Activated naive CD4-positive, alpha-beta T cell treated with anti-CD3 and anti-CD28 coated beads, Interleukin-2, amount 50 U/mL, for 16 hours (primary cell): Measurements from ENCODE around the gene CEP83.

Experiments used
- DNase-seq: peaks from one replicate; pipeline ENCODE4 v3.0.0-alpha.2; 2020

CEP83 gene

DNA sequence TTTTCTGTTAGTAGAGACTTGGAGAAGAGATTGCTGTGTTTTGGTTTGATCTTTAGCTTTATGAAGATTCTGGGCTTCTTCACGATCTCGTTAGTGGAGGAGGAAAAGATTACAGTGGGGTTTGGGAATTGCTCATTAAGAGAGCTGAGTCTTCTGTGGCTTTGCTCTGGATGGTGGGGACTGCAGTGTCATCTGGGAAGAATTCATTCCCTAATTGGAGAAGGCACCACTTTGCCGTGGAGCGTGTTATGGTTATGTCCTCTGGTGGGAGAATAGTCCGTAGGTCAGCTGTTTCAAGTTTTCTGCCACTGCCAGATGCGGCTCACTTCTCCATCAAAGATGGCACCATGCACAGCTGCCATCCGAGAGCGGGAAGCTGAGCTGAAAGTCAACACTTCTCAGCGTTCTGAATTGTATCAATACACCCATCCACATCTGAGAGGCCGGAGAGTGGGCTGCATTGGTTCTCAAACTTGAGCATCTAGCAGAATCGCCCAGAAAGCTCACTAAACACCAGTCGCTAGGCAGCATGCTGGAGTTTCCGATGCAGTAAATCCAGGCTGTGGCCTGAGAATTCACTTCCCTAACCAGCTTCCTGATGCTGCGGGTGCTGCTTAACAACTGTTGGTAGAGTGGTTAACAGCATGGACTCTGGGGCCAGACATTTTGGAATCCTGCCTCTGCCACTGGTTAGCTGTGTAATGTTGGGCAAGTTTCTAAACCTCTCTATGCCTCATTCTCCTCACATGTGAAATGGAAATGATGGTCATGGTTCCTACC, 193.5 kb downstream of the CEP83 start:
- DNase-seq, result no peak

DNA sequence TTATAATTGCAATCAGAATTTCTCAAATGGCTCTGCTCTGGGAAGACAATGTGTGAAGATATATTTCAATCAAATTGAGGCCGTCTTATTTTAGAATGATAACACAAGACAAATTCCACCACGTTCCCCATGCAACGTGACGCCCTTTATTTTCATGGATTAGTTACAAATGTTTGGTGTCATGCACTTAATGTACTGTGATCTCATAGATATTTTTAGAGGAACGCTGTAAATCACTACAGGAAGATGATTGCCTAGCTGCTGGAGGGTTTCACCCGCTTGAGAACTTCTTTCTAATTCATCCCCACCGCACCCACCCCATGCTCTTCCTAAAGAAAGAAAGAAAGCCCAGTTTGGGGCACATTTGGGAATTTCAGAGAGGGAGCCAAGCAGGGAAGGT, 194.1 kb downstream of the CEP83 start:
- no peak for DNase-seq

DNA sequence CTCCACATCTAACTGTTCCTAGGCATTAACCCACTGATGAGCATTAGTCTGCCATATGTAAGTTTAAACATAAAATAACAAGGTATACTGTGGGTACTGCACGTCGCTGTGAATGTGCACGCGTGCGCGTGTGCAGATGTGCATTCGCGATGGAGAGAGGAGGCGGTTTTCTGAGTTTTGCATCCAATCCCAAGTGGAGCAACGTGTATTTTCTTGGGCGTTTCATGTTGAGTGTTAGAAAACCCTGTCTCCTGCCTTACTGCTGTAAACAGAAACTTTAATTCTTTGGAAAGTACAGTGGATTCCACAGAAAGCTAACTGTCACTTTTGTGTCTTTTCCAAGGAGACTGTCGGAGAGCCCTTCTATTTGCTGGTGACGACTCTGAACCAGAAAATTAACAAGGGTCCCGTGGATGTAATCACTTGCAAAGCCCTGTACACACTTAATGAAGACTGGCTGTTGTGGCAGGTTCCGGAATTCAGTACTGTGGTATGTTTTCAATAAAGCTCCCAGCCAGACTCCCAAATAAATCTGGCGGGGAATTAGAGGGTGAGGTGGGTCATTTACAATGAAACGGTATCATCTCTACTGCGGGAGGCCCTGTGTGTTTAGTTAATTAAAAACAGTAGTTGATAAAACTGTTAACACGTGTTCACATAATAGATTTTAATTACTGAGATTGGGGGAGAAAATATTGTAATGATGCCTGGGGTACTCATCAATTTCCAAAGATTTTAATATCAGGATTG, 194.8 kb downstream of the CEP83 start:
- no peak for DNase-seq

DNA sequence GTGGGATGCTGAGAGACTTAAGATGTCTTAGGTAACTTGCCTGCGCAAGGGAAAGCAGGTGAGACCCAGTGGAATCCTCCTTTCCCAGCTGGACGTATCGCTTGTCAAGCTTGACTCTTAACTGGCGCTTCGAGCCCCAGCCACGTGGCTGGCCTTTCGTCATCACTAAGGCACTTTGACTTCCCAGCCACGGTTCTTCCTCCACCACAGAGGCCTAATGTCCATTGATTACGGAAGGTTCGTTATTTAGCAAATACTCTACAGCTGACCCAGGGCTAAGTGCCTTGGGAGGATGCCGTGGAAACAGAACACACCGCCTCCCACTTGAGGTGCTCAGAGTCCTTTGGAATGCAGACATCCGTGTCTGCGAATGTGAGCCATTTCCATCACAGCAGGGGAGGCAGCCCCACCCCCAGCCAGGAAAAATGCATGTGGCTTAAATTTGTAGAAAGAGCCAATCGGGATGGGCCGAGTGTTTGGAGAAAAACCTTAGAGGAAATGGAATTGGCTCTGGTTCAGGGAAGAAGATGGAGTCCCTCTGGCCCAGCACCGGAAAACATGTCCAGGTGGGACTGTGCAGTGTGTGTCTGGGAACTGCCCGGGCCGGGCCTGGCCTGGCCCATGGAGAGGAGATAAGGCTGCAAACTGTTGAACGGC, 195.6 kb downstream of the CEP83 start:
- DNase-seq, result no peak

DNA sequence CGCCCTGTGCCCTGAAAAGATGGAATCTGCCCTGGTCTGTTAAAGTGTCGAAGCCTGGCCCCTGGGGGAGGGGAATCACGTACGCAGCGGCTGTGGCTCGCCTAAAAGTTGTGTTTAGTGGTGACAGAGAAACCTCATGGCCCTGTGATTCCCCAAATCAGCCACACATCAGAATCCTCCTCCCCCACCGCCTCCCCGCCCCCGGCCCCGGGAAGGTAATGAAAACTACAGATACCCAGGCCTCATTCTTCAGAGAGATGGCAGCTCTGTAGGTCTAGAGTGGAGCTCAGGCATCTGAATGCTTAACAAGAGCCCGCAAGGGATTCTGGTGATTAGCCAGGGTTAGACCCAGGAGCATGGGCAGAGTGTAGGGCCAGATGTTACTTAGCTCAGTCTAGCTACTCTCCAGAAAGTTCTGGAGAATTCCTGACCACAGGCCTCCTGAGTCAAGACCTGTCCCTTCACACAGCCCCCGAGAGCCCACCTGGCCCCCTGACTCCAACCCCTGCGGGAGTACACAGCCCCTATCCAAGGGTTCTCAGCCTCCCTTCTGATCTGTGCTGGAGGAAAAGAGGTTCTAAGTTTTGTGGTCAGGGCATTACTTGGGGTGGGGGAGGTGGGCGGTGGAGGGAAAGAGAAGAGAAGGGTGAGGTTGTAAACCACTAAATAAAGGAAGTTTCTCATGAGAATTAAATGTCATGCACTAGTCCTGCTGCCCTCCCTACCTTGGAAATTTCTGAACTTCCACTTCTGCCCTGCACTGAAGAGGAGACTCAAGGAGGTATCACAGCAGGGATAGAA, 196.5 kb downstream of the CEP83 start:
- peak; percentile 64 for DNase-seq

DNA sequence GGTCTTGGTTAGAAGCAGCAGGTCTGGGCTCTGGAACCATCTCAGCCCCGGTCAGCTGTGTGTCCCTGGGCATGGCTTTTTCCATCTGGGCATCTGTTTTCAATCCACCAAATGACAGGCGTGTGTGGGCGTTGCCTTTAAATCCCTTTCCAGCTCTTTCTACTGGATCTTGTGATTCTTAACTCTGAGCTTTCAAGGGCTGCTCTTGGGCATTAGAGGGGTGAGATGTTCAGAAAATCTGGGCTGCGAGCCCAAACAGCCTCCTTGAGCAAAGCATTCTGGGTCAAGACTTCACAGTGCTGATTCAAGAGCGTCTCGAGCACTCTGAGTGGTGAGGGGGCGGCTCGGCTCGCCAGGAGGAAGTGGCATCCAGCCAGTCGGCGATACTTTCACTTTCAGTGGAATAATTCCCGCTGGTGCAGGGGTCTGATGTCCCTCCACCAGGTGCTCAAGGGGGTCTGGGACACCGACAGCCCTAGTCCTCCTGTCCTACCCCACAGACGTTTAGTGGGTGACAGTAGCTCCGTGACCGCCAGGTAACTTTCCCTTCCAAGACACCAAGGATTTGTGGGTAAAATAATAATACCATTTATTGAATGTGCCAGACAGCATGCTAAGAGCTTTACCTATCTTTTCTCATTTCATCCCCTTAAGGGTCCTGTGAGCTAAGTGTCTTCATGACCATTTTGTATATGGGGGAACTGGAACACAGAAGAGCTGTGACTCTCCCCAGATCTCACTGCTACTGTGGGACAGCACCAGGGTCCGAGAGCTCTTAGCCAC, 197.2 kb downstream of the CEP83 start:
- peak; percentile 70 for DNase-seq

DNA sequence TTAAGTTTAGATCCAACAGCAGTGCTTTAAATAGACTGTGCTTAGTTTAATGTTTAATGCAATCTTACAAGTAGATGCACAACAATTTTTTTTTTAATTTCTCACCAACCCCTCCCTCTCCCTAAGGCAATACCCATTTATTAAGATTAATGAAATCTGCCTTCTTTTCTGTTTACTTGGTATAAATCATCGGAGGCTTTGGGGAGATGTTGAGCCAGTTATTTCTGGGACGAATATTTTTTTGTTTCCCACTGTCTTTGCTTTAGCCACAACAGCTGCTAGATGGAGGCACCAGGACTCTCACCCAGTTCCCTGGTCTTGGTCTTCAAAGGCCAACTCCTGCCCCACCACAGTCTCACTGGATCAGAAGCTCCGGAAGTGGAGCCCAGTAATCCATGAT, 197.9 kb downstream of the CEP83 start:
- no peak for DNase-seq

DNA sequence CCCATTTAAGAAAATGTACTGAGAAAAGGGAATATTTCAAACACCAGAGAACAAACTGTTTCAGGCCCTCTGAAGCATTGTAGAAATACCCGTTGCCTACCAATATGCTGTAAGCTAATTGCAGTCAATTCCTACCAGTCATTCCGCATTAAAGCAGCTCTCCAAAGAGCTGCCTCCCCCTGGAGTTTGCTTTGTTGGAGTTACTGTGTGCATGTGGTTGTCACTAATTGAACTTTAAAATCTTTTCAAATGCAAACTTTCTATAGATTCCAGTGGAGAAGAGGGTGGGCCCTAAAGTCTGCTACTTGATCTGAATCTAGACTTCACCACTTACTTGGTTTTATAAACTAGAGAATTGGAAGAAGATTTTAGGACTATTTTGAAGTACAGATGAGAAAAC, 198.5 kb downstream of the CEP83 start:
- DNase-seq, result no peak

DNA sequence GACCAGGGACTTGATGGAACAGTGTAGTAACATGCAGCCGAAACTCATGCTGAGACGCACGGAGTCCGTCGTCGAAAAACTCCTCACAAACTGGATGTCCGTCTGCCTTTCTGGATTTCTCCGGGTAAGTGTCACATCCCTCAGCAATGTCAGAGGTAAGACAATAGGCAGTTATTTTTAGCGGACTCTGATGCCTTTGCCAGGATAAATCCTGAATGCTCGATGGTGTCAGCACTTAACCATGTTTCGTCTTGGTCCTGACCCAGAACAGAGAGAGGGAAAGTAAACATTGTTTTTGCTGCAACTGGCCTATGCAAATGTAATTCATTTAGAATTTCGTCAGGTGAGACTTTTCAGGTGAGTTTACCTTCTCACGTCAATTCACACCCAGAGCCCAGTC, 198.9 kb downstream of the CEP83 start:
- no peak for DNase-seq

DNA sequence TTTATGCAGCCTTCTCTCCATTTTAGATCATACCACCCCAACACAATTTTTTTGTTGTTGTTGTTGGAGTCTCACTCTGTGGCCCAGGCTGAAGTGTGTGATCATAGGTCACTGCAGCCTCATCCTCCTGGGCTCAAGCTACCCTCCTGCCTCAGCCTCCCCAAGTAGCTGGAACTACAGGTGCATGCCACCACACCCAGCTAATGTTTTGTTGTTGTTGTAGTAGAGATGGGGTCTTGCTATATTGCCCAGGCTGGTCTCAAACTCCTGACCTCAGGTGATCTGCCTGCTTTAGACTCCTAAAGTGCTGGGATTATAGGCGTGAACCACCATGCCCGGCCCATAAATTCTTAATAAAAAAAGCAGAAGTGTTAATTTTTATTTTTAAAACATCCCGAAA, 199.7 kb downstream of the CEP83 start:
- no peak for DNase-seq

DNA sequence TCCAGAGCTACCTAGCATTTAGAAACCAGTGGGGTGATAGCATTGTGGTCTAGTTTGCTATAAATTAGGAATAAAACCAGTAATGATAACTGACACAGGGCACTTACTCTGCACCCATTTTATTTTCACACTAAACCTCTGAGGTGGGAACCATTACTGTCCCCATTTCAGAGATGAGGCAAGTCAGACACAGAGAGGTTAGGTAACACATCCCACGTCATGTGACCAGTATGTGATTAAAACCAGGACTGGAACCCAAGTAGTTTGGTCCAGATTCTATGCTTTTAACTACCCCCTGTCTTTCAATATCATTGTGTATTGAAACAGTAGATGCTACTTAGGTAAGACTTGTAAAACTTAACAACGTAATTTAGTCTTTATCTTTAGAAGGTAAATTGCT, 201.1 kb downstream of the CEP83 start:
- DNase-seq, result no peak
